HG02759 (cell line): ENCODE results near the gene GPANK1.
"Not testable (repeated sequence)": the region's sequence is repeated elsewhere in the genome, so short reads cannot be mapped to it uniquely, and the experiment has no call there.

Experiments
- ATAC-seq: cut with Tn5 transposase; IDR thresholded peaks from one replicate; pipeline ENCODE4 v1.9.1; 2021; ENCODE audit warnings: mild to moderate bottlenecking, moderate library complexity; ENCODE audit not compliant: unreplicated experiment

GPANK1 gene

DNA sequence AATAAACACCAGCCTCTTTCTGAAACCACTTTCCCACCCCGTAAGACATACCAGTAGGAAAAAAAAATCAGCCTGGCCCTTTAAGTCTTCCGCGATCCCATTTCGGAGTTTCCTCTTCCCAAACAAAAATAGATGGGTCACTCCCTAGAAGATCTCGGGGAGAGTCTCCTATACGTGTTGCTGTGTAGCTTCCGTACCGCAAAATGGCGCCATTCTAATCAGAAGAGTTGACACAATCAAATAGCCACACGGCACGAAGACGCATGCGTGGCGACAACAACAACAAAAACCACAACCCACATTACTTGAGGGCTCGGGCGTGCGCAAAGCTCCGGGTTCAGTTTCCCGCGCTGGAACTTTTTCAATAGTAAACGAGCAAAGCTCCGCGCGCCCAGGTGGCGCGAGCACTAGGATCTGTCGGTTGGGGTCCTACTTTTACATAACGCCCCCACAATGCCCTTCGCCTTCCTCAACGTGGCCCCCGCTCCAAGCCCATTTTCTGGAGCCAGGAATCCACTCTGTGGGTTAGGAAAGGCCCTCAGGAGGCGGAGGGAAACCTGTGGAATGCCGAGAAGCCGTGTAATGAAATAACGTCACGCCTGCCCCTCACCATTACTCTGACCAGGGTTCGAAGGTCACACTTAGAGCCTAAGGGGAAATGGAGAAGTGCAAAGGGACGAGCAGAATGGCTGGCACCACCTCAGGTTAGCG is at the start of gene GPANK1:
Gene GPANK1, minus strand, starts transcription at position 208 of the 711 bp plus-strand sequence. CDS start 519 bp downstream, outside the sequence.
- ATAC-seq = peak; percentile 30

DNA sequence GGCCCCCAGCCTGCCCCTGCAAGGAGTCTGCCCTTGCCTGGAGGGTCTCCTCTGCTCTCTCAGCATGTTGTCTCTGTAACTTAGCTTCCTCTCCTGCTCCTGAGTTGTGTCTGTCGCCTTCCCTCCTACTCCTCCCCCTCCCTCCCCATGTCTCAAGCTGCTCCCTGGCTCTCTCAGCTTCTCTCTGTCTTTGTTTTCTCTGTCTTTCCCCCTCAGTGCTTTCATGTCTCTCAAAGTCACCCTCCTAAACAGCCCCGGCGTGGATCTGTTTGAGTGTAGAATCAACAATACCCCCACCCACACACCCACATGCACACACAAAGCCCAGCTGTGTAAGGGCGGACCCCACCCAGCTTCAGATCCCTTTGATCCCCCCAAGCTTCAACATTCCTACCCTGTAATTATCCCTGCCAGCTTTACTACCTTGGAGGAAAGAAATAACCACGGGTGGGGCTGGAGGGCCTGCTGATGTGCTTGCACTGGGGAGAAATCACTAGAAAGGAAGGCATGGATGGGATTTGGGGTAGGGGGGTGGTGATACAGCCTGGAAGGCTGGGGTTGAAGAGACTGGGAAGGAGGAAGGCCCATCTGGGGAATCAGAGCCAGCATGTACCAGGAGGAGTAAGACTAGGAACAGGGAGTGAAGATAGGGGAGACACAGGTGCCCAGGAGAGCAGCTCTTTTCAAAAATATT is 49.3 kb upstream of the GPANK1 start:
- no peak for ATAC-seq

DNA sequence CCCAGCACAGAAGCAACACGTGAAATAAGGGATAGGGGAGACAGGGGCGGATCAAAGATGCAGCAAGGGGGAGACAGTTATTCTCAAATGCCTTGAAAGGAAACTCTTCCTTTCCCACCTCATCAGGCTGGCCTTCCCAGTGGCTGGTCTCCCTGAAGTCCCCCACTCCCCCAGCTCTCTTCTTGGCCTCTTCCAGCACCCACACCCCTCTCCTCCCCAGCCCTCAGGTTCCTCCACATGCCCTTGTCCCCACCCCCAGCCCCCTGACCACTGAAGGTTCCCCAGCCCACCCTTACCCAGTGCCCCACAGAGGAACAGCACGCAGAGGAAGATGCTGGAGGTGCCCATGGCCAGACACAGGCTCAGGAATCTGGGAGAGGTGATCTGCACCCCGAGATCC is 48.7 kb upstream of the GPANK1 start:
- ATAC-seq = no peak

DNA sequence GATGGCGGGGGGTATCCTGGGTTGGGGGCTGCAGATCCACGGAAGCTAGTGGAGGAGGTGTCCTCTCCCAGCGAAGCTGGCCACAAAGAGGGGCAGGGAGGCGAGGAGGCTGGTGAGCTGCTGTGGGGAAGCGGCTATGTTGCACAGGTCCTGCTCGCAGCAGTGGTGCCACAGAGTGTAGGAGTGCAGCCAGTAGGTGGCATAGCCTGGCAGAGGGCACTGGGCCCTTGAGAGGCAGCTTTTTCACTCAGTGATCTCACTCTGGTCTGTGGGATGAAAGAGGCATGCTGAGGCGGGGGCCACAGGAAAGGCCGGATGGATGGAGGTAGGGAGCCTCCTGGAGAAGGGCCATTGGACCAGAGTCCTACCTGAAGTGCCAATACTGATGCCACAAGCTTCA is 47.5 kb upstream of the GPANK1 start:
- ATAC-seq = no peak

DNA sequence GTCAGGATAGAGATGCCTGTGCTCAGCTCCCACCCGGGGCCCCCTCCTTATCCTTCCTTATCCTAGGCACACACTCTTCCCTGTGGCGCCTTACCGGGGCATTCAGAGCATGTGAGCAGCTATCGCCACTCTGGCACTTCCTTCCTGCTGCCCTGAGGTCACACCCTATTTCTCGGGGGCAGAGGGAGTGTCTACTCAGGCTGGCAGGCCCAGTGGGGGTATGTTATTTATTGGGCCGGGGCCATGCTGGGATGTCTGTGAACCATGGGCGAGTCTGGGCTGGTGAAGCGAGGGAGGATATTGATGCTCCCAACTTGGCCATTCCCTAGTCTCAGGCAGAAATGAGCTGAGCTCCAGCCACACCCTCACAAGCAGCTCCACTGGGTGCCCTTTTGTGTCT is 46.4 kb upstream of the GPANK1 start:
- no peak for ATAC-seq

DNA sequence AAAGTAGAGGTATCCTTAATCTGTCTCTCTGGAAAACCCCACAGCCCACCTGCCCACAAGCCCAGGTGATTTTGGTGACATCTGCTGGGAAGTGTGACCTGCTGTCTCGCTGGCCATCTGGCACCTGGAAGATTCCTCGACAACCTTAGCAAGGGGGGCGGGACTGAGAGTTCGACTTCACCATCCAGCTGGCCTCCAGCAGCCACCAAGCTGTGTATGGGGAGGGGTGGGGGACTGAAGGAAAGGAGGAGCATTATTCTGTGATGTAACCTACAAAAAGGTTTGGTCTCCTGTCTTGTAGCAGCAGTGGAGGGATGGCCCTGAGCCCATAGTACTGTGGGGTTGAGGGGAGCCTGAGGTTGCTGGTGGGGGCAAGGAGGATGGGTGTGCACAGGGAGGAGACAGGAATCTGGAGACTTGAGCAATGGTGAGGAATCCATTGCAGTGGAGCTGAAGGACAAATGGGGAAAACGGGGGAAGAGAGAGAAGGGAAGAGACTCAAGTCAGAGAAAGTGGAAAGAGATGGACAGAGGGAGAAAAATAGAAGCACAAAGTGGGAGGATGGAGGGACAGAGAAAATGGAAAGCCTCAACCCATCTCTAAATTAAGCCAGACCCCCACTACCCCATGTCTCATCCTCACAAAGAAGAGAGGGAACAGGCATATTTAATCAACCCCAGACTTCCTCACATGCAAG is 45.9 kb upstream of the GPANK1 start:
- ATAC-seq = no peak

DNA sequence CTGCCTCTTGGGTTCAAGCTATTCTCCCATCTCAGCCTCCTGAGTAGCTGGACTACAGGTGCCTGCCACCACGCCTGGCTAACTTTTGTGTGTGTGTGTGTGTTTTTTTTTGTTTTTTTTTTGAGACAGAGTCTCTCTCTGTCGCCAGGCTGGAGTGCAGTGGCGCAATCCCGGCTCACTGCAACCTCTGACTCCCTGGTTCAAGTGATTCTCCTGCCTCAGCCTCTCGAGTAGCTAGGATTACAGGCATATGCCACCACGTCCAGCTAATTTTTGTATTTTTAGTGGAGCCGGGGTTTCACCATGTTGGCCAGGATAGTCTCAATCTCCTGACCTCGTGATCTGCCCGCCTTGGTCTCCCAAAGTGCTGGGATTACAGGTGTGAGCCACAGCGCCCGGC is 44.4 kb upstream of the GPANK1 start:
- ATAC-seq = not testable (repeated sequence)

DNA sequence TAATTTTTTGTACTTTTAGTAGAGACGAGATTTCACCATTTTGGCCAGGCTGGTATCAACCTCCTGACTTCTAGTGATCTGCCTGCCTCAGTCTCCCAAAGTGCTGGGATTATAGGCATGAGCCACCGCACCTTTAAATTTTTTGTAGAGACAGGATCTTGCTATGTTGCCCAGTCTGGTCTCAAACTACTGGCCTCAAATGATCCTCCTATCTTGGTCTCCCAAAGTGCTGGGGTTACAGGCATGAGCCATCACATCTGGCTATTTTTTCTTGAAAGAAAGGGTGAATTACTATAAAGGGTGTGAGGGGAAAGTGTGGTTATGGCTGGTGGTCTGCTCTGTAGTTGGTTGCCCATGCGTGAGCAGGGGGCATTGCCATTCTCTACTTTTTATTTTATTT is 43.4 kb upstream of the GPANK1 start:
- ATAC-seq = no peak

DNA sequence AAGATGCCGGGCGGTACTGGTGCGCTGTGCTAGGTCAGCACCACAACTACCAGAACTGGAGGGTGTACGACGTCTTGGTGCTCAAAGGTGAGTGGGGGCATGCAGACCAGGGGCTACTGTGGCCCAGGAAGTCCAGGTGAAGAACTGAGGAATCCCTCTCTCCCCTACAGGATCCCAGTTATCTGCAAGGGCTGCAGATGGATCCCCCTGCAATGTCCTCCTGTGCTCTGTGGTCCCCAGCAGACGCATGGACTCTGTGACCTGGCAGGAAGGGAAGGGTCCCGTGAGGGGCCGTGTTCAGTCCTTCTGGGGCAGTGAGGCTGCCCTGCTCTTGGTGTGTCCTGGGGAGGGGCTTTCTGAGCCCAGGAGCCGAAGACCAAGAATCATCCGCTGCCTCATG is 42.9 kb upstream of the GPANK1 start:
- ATAC-seq = no peak

DNA sequence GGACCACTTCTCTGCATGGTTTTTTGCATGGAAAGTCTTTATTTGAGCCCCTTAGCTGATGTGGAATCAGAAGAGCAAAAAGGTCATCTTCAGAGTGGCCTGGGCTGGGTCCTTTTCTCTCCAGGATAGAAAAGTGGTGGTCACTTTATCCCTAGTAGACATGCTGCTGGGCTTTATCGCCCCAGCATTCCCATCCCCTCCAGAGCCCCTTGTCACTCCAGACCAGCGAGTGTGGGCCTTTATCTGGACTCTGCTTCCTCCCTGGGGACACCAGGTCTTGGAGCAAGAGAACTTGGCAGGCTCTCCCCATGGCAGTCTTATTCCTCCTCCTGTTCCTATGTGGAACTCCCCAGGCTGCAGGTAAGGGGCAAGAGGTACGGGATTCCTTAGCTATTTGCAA is 41.8 kb upstream of the GPANK1 start, which contains the start of gene LY6G6F:
Gene LY6G6F, plus strand, starts transcription at position 268 of the 400 bp plus-strand sequence. Its CDS starts 41 bp downstream, at position 309.
- no peak for ATAC-seq

DNA sequence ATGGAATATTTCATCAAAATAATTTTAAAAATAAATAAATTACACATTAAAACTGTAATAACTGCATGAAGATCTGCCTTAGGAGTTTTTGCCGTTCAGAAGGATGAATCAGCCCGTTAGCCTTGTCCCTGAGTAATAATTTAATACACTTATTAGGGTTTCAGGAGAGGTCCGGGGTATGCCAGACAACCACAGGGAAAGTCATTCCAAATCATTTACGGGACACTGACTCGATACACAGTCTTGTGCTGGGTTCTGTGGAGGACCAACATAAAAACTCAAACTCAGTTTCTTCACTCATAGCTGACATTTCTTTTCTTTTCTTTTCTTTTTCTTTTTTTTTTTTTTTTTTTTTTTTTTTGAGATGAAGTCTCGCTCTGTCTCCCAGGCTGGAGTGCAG is 41.1 kb upstream of the GPANK1 start:
- no peak for ATAC-seq

DNA sequence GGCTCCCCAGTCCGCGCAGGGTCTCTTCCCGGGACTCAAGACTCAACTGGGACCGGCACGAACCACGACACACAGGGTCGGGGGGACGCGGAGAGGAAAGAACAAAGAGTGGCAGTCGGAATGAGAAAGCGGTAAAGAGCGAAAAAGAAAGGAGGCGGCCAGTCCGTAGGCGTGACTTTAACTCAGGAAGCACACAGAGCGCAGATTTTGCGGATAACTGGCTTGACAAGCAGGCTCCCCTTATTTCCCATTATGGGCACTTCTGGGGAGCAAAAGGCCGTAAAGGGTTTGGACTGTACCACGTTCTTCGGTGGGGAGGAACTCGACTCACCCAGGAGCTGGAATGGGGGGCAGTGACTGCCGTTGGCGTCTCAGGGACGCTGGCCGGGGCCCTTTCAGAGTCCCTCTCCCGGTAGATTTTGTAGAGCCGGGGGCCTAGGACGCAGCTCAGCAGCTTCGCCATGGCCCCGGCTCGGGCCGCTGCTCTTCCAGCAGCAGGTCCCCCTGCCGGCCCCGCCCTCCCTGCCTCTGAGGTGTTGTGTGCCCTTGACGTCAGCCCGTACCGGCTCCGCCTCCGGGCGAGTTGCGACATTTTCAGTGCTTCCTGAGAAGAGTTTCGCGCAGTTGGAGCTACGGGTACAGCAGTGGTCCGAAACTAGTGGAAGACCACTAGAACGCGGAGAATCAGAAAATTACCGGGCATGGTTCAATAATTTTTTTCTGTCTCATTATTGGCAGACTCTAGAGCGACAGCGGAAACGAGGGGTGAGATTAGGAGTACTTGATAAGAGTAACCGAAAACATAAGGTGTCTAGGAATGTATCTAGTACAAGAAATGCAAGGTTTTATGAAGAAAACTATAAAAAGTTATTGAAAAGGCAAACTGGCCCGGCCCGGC is 38.3 kb upstream of the GPANK1 start, which contains the start of gene ABHD16A:
Gene ABHD16A, minus strand, starts transcription at position 506 of the 898 bp plus-strand sequence. Its CDS starts 43 bp downstream, at position 463.
- peak; percentile 93 for ATAC-seq

DNA sequence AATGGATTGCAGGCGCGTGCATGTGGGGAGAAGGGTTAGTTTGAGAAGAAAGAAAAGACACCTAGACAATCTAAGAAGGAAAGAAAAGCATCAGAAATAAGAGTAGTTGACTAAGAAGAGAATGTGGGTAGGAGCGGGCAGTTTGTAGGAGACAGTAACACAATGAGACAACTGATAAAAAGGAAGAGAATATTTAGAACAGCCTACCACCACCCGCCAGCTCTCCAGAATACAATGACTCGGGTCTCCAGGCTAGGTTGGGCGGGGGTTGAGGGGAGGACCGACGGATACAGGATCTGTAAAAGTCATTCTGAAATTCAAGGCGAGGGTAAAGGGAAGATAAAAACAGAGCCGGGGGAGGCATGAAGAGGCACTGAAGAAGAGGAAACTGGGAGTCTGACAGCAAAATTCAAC is 37.6 kb upstream of the GPANK1 start:
- ATAC-seq = no peak

DNA sequence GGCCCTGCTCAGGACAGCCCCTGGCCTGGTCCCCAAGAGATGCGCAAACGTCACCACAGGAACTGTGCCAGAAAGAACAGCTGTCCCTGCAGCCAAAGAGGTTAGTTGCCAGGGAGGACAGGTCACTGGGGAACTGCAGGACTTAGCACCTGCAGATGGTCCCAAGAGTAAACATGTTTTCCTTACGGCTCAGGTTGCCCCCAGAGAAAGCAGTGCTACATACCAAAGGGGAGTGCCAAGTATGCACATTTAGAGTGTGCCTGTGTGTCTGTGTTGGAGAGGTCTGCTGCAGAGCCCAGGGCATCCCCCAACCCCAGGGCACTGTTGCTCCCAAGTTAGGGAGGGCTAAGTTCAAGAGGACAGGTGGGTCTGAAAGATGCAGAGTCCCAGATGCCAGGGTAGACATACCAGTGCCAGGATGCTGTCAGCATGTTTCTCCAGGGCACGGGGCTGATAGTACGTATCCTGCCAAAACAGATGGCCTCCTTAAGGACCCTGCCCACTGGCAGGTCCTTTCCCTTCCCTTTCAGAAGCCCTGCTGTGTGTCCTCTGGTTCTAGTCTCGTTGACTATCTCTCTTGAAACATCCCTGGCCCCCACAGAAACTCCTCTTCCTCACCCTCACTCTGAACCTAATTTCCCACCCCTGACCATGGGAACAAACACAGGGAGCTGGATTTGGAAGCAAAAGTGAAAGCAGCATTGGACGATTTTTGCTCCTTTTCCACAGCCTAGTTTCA is 37.0 kb upstream of the GPANK1 start:
- ATAC-seq = no peak

DNA sequence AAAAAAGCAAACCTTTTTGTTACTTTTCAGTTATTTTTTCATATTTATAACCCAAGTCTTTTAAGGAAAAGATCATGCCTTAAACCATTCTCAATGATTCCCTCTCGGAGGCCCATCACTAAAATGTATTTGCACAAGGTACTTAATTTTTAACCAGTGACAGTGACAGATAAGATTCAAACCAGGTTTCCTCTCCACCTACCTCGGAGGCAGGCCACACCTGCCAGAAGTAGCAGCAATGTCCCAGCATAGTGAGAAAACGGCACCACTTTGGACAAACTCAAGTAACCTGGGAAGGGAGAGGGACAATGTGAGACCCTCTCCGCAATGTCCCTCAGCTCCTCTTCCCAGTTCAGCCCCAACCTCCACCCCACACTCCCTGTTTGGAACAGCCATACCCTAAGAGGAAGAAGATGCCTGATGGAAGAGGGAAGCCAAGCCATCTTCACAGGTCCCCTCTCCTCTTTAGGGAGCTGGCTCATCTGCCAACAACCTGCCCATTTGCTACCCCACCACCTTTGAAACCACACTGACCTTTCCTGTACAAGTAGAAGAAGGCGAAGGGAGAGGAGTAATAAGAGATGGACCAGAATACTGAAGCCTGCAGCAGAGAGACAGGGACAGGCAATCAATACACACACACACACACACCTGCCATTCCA is 36.1 kb upstream of the GPANK1 start:
- no peak for ATAC-seq

DNA sequence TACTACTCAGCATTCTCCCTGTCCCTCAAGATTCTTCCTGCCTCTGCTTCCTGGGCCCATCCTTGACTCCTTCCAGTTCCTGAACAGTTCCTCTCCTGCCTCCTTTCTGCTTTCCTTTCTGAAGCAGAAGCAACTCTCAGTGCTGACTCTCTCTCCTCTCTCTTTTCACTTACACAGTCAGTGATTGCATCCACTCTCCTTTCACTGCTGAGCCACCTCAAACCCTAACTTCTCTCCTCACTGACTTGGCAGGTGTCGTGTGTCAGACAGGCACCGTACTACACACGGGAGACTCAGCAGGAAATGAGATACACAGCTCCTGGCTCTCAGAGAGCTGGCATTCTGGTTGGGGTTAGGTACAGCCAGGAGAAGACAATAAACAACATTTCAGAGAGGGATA is 32.8 kb upstream of the GPANK1 start:
- no peak for ATAC-seq

DNA sequence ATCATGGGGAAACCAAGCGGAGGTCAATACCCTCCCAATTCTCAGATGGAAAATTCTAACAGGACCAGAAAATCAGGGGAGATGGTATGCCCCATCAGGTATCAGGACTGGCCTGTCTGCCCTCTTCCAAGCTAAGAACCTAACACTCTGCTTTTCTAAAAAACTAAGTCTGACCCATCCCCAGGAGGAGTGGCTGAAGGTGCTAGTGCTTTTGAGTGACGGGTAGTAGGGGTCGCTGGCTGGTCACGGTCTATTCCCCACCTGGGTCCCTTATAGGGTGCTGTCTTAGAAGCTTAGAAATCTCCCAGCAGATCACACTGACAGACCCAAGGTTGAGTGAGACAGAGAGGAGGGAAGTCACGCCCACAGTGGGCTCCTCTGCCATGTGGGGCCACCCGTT is 28.7 kb upstream of the GPANK1 start:
- ATAC-seq = no peak

DNA sequence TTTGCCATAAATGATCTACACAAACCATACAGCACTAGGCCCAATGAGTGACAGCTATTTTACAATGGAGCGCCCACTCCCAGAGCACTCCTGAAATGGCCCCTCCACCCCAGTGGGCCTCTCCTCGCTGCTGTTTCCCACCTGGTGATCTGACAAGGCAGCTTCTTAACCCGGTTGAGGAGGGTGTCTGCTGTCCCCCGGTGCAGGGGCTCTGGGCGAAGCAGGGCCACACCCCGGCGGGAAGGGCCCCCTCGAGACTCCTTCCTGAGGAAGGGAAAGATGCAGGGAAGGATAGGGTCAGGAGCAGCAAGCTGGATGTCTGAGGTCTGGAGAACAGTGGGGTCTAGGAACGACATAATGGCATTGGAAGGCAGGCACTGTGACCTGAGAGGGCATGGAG is 28.1 kb upstream of the GPANK1 start:
- ATAC-seq = no peak

DNA sequence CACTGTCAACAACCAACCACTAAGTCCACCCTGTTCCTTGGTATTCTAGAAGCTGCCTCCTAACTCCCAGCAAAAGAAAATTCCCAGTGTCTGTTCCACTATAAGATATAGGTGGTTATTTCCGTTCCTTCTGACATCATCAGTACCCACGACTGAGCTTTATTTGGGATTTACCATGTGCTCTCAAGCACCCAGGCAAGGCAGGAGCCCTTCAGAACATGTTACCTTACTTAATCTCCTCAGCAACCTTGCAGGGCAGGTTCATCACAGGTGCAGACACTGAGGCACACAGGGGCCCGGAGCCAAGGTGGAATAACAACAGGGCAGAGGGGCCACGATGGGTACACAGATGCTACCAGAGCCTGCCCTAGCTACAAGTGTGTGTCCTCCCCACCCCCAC is 27.6 kb upstream of the GPANK1 start:
- no peak for ATAC-seq
